CD14-positive monocyte (primary cell): ENCODE results near the gene WDR5B. TPM values are rescaled to one million over a fixed set of nuclear protein-coding genes. Genes with fewer than 3 reads are reported as not detected.

Source experiments
- DNase-seq, 3 donors: peaks; one replicate each; pipeline ENCODE4 v3.0.0-alpha.2; 2011 to 2022
- H2AFZ ChIP-seq: 2 replicates; pipeline ENCODE4 v1.6.0; 2012; ENCODE audit warnings: mild to moderate bottlenecking, low read depth, low read length, inconsistent platforms; ENCODE audit not compliant: insufficient read depth, poor library complexity, severe bottlenecking
- H3K27ac ChIP-seq, 2 donors: 1 replicate in 1 of 2; 2 replicates in 1 of 2; pipeline ENCODE4 v1.5.1; 2012 to 2013; ENCODE audit warnings: low read length in 2 of 2, control low read depth in 1 of 2, inconsistent platforms in 1 of 2, low read depth in 1 of 2, mild to moderate bottlenecking in 1 of 2
- H3K27me3 ChIP-seq, 2 donors: one replicate each; pipeline versions ENCODE4 v1.6.0 to v1.6.1; 2011 to 2013; ENCODE audit warnings: low read length in 2 of 2; ENCODE audit not compliant: control insufficient read depth in 2 of 2, insufficient read depth in 2 of 2
- H3K36me3 ChIP-seq, 2 donors: replicated peaks in 1 of 2; 1 replicate in 1 of 2; 2 replicates in 1 of 2; pipeline versions ENCODE4 v1.5.1 to v1.6.1; 2012 to 2013; ENCODE audit warnings: low read length in 2 of 2, control low read depth in 1 of 2, inconsistent platforms in 1 of 2, mild to moderate bottlenecking in 1 of 2; ENCODE audit not compliant: insufficient read depth in 2 of 2, control insufficient read depth in 1 of 2
- H3K4me1 ChIP-seq, 2 donors: 1 replicate in 1 of 2; 2 replicates in 1 of 2; pipeline versions ENCODE4 v1.5.1 to v1.6.1; 2012 to 2013; ENCODE audit warnings: low read length in 2 of 2, control low read depth in 1 of 2, inconsistent platforms in 1 of 2, mild to moderate bottlenecking in 1 of 2, moderate library complexity in 1 of 2; ENCODE audit not compliant: insufficient read depth in 2 of 2, control insufficient read depth in 1 of 2
- H3K4me2 ChIP-seq: replicated peaks from 2 replicates; pipeline ENCODE3; 2012; ENCODE audit warnings: low read length, moderate library complexity, mild to moderate bottlenecking; ENCODE audit not compliant: poor library complexity, severe bottlenecking; ENCODE audit errors: extremely low read depth
- H3K4me3 ChIP-seq, 3 experiments: fragments of 200-600 bp in 1 of 3; sonication (generic) in 1 of 3; replicated peaks in 1 of 3; 1 replicate in 2 of 3; 2 replicates in 1 of 3; pipeline ENCODE4 v1.5.1; 2011 to 2013; ENCODE audit warnings: low read length in 3 of 3, mild to moderate bottlenecking in 3 of 3, control low read depth in 2 of 3, low read depth in 2 of 3, inconsistent platforms in 1 of 3, moderate library complexity in 1 of 3
- H3K79me2 ChIP-seq: 2 replicates; pipeline ENCODE4 v1.6.0; 2012; ENCODE audit warnings: mild to moderate bottlenecking, control low read depth, inconsistent platforms, low read length, moderate library complexity; ENCODE audit not compliant: insufficient read depth
- H3K9ac ChIP-seq: 2 replicates; pipeline ENCODE4 v1.6.0; 2017; ENCODE audit warnings: low read length, mild to moderate bottlenecking; ENCODE audit not compliant: insufficient read depth, poor library complexity, severe bottlenecking
- H3K9me3 ChIP-seq, 2 donors: replicated peaks in 1 of 2; 1 replicate in 1 of 2; 2 replicates in 1 of 2; pipeline versions ENCODE4 v1.5.1 to v1.6.1; 2012 to 2013; ENCODE audit warnings: low read length in 2 of 2, control low read depth in 1 of 2; ENCODE audit not compliant: control insufficient read depth in 1 of 2, insufficient read depth in 1 of 2
- H4K20me1 ChIP-seq: 2 replicates; pipeline ENCODE4 v1.6.0; 2012; ENCODE audit warnings: mild to moderate bottlenecking, low read length, control low read depth, moderate library complexity; ENCODE audit not compliant: insufficient read depth
- H3K27ac Mint-ChIP-seq, 7 donors: one replicate each; pipeline ENCODE4 v1.8.0; 2020; ENCODE audit warnings: mild to moderate bottlenecking in 7 of 7, mixed read lengths in 7 of 7, moderate library complexity in 6 of 7, inconsistent platforms in 2 of 7
- H3K27me3 Mint-ChIP-seq, 3 donors: one replicate each; pipeline ENCODE4 v1.8.0; 2021 to 2022; ENCODE audit warnings: low read depth in 3 of 3, mild to moderate bottlenecking in 3 of 3, mixed read lengths in 3 of 3, moderate library complexity in 3 of 3, inconsistent platforms in 1 of 3
- H3K36me3 Mint-ChIP-seq, 2 donors: one replicate each; pipeline ENCODE4 v1.8.0; 2020; ENCODE audit warnings: mixed read lengths in 2 of 2, inconsistent platforms in 1 of 2, mild to moderate bottlenecking in 1 of 2
- H3K4me1 Mint-ChIP-seq: one replicate; pipeline ENCODE4 v1.8.0; 2020; ENCODE audit warnings: mild to moderate bottlenecking, mixed read lengths
- H3K4me3 Mint-ChIP-seq, 2 donors: one replicate each; pipeline ENCODE4 v1.8.0; 2020; ENCODE audit warnings: mild to moderate bottlenecking in 2 of 2, mixed read lengths in 2 of 2, moderate library complexity in 1 of 2
- H3K9me3 Mint-ChIP-seq, 7 donors: one replicate each; pipeline ENCODE4 v1.8.0; 2020 to 2022; ENCODE audit warnings: mixed read lengths in 7 of 7, mild to moderate bottlenecking in 6 of 7, moderate library complexity in 6 of 7, inconsistent platforms in 2 of 7
- CTCF ChIP-seq: fragments of 200-600 bp; IDR thresholded peaks from one replicate; pipeline ENCODE4 v1.8.0; 2022; ENCODE audit warnings: antibody characterized with exemption, mild to moderate bottlenecking
- WGBS: methylation state at CpG from one replicate; pipeline ENCODE4 v1.1.5; 2013; ENCODE audit warnings: missing lambda C conversion rate; ENCODE audit not compliant: insufficient coverage; 5-methylcytosine and 5-hydroxymethylcytosine counted together
- intact Hi-C, 2 donors: fragments of 100-400 bp; cut with micrococcal nuclease; formaldehyde crosslinking; loops; one replicate each; pipeline versions ENCODE4 v1.15.0 to v1.15.1; 2023
- polyA plus RNA-seq, 3 donors: library from polyadenylated mRNA; depleted of rRNA in 1 of 3; unstranded in 2 of 3; stranded (reverse) in 1 of 3; fragments of 300-500 nt in 2 of 3; fragments of >200 nt in 1 of 3; fragmentation: Illumina TruSeq in 2 of 3; gene quantifications; 1 replicate in 2 of 3; 2 replicates in 1 of 3; pipeline ENCODE4 v1.2.3, GENCODE V29; 2012 to 2021

WDR5B gene
- polyA plus RNA-seq, 3 donors, result 0.85 to 3.1 (median 0.85) TPM

GRCh38 chr3:122387709-122388108 is 28.2 kb downstream of the WDR5B start:
- Mint-ChIP-seq H3K4me1 (peaks cover 8% of the 10 kb centered on the region), H3K36me3 (peaks cover 0 to 7% of the 10 kb centered on the region in 2 donors), H3K9me3 (no peaks in the 10 kb centered on the region), H3K27me3 (peaks cover 0 to 2% (median 0%) of the 10 kb centered on the region in 3 donors), H3K4me3 (no peak overlapping the region), H3K27ac (no peak overlapping the region)
- TF ChIP-seq CTCF, result no peak
- WGBS, result 96% methylated on average over 2 of the region's 3 CpGs
- H3K27ac ChIP-seq, result no peak overlapping the region
- no peak overlapping the region for H3K9ac ChIP-seq
- no peak overlapping the region for H3K4me3 ChIP-seq
- H3K79me2 ChIP-seq, result peaks cover 8% of the 10 kb centered on the region
- H3K4me1 ChIP-seq, result peaks cover 15 to 23% of the 10 kb centered on the region in 2 donors
- DNase-seq, result no peak
- H4K20me1 ChIP-seq, result no peaks in the 10 kb centered on the region
- no peaks in the 10 kb centered on the region for H3K27me3 ChIP-seq
- H3K4me2 ChIP-seq, result no peak overlapping the region
- H3K9me3 ChIP-seq, result no peaks in the 10 kb centered on the region
- no peaks in the 10 kb centered on the region for H3K36me3 ChIP-seq
- no peak overlapping the region for H2AFZ ChIP-seq
- intact Hi-C loops, result loop anchor here (10.0 kb wide), 2 partner anchors 297 to 1197 kb away; partner anchors contain the start of genes HACD2 (in 1 of the 2) and PARP14 (in 1 of the 2)

- H3K9ac ChIP-seq, result peak within 1 kb of the TSS; percentile 69
- H3K27ac ChIP-seq, result peak within 1 kb of the TSS; percentile 85 to 86
- peak within 1 kb of the TSS; percentile 60 to 84 (median 68) for H3K4me3 ChIP-seq
- Mint-ChIP-seq H3K27ac (peak within 1 kb of the TSS; percentile 83 to 93 (median 92)), H3K4me3 (peak within 1 kb of the TSS; percentile 88 to 91), H3K9me3 (no peaks in the 10 kb centered on the region), H3K36me3 (peaks cover 3 to 7% of the 10 kb centered on the region in 2 donors), H3K4me1 (peaks cover 24% of the 10 kb centered on the region), H3K27me3 (peaks cover 0 to 2% (median 0%) of the 10 kb centered on the region in 3 donors)
- H3K4me1 ChIP-seq, result peaks cover 28 to 33% of the 10 kb centered on the region in 2 donors
- under 1% methylated on average over 38 of the region's 52 CpGs for WGBS
- no peaks in the 10 kb centered on the region for H3K9me3 ChIP-seq
- H4K20me1 ChIP-seq, result no peaks in the 10 kb centered on the region
- H3K4me2 ChIP-seq, result peak within 1 kb of the TSS; percentile 99
- peak; percentile 70 for TF ChIP-seq CTCF
- H2AFZ ChIP-seq, result peak within 1 kb of the TSS; percentile 100
- H3K27me3 ChIP-seq, result no peaks in the 10 kb centered on the region
- peak; percentile 86 to 93 (median 90) for DNase-seq
- H3K36me3 ChIP-seq, result no peaks in the 10 kb centered on the region
- intact Hi-C loops, result loop anchor here (5.0 to 10.0 kb wide), 3 partner anchors 33 to 1201 kb away; partner anchors contain the start of genes HACD2 (in 1 of the 2), PARP14 (in 1 of the 2) and WDR5B (in 1 of the 2)
- H3K79me2 ChIP-seq, result peaks cover 41% of the 10 kb centered on the region
Measured at GRCh38 chr3:122383771-122384697, 31.8 kb downstream of the WDR5B start, which contains the start of gene FAM162A. Gene FAM162A (plus strand): TSS chr3:122384182. CDS start chr3:122384266, 84 bp downstream.
